ENCODE results near the gene TJP1.

TJP1 gene

DNA sequence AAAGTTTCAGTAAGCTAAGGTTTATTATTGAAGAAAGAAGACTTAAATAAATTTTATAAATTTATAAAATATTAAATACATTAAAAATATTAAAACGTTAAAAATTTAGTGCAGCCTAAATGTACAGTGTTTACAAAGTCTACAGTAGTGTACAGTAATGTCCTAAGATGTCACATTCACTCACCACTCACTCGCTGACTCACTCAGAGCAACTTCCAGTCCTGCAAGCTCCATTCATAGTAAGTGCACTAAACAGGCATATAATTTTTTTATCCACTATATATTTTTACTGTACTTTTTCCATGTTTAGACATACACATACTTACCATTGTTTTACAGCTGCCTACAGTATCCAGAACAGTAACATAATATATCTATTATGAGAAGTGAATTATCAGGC is 51.5 kb downstream of the TJP1 start:
- H3K9me3 ChIP-seq (ENCODE audit: insufficient read depth, low read length, severe bottlenecking): no peaks in the 10 kb centered on the region
- H2AFZ ChIP-seq (ENCODE audit: low read depth, low read length): no peak overlapping the region
- no peak overlapping the region for H3K4me2 ChIP-seq (ENCODE audit: insufficient read depth, low read length)
- H3K27ac ChIP-seq (ENCODE audit: low read length): no peak overlapping the region
- peaks cover 2% of the 10 kb centered on the region for H3K27me3 ChIP-seq (ENCODE audit: insufficient read depth, low read length, poor library complexity)
- H4K20me1 ChIP-seq (ENCODE audit: insufficient read depth, low read length): no peaks in the 10 kb centered on the region
- H3K9ac ChIP-seq (ENCODE audit: low read depth, low read length): no peak overlapping the region
- no peak for DNase-seq
- H3K4me1 ChIP-seq (ENCODE audit: insufficient read depth, low read length): no peaks in the 10 kb centered on the region
- no peaks in the 10 kb centered on the region for H3K36me3 ChIP-seq (ENCODE audit: insufficient read depth, low read length)
- H3K4me3 ChIP-seq (ENCODE audit: low read depth in 1 of 2, low read length in 2 of 2): no peak overlapping the region
- H3K79me2 ChIP-seq (ENCODE audit: insufficient read depth, low read length): no peaks in the 10 kb centered on the region
- ATAC-seq (ENCODE audit: insufficient read depth, low read depth): no peak
- no peak for TF ChIP-seq EZH2 (IDR thresholded peaks at IDR 0.05; ENCODE audit: borderline replicate concordance, low read depth, low read length, severe bottlenecking)
- TF ChIP-seq, protein P1, sequence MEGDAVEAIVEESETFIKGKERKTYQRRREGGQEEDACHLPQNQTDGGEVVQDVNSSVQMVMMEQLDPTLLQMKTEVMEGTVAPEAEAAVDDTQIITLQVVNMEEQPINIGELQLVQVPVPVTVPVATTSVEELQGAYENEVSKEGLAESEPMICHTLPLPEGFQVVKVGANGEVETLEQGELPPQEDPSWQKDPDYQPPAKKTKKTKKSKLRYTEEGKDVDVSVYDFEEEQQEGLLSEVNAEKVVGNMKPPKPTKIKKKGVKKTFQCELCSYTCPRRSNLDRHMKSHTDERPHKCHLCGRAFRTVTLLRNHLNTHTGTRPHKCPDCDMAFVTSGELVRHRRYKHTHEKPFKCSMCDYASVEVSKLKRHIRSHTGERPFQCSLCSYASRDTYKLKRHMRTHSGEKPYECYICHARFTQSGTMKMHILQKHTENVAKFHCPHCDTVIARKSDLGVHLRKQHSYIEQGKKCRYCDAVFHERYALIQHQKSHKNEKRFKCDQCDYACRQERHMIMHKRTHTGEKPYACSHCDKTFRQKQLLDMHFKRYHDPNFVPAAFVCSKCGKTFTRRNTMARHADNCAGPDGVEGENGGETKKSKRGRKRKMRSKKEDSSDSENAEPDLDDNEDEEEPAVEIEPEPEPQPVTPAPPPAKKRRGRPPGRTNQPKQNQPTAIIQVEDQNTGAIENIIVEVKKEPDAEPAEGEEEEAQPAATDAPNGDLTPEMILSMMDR (IDR thresholded peaks at IDR 0.05; ENCODE audit: borderline replicate concordance, extremely low read depth, low read length, poor library complexity, severe bottlenecking): no peak

DNA sequence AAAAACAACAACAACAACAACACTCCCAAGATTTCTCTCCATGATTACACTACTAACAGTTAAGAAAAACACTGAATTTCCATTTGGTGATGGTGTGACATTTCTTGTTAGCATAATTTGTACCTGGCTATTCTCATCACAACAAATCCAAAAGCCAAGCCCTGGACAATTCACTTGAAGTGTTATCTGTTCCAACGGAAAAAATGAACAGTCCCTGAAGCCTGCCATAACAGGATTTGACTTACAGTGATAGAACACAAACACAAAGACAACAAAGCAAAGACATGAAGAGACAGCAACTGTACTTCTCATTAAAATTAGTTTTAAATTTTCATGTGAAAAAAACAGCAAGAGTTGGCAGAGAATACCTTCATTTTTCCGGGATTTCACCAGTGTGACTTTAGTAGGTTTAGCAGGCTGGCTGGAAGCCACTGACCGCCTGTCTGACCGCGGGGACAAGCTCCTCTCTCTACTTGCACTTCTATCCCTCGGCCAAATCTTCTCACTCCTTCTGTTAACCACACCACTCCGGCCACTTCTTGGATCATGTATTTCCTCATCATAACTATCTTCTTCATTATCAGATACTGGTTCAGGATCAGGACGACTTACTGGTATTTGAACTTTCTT is 56.3 kb downstream of the TJP1 start:
- H3K4me1 ChIP-seq (ENCODE audit: insufficient read depth, low read length): no peaks in the 10 kb centered on the region
- H4K20me1 ChIP-seq (ENCODE audit: insufficient read depth, low read length): no peaks in the 10 kb centered on the region
- H3K4me2 ChIP-seq (ENCODE audit: insufficient read depth, low read length): no peak overlapping the region
- H3K9me3 ChIP-seq (ENCODE audit: insufficient read depth, low read length, severe bottlenecking): no peaks in the 10 kb centered on the region
- H3K36me3 ChIP-seq (ENCODE audit: insufficient read depth, low read length): no peaks in the 10 kb centered on the region
- TF ChIP-seq, protein P1 (IDR thresholded peaks at IDR 0.05; ENCODE audit: borderline replicate concordance, extremely low read depth, low read length, poor library complexity, severe bottlenecking): no peak
- TF ChIP-seq EZH2 (IDR thresholded peaks at IDR 0.05; ENCODE audit: borderline replicate concordance, low read depth, low read length, severe bottlenecking): no peak
- no peak overlapping the region for H3K27ac ChIP-seq (ENCODE audit: low read length)
- no peak overlapping the region for H2AFZ ChIP-seq (ENCODE audit: low read depth, low read length)
- no peak overlapping the region for H3K9ac ChIP-seq (ENCODE audit: low read depth, low read length)
- peaks cover 3% of the 10 kb centered on the region for H3K27me3 ChIP-seq (ENCODE audit: insufficient read depth, low read length, poor library complexity)
- no peaks in the 10 kb centered on the region for H3K79me2 ChIP-seq (ENCODE audit: insufficient read depth, low read length)
- ATAC-seq (ENCODE audit: insufficient read depth, low read depth): no peak
- no peak overlapping the region for H3K4me3 ChIP-seq (ENCODE audit: low read depth in 1 of 2, low read length in 2 of 2)
- DNase-seq: no peak

DNA sequence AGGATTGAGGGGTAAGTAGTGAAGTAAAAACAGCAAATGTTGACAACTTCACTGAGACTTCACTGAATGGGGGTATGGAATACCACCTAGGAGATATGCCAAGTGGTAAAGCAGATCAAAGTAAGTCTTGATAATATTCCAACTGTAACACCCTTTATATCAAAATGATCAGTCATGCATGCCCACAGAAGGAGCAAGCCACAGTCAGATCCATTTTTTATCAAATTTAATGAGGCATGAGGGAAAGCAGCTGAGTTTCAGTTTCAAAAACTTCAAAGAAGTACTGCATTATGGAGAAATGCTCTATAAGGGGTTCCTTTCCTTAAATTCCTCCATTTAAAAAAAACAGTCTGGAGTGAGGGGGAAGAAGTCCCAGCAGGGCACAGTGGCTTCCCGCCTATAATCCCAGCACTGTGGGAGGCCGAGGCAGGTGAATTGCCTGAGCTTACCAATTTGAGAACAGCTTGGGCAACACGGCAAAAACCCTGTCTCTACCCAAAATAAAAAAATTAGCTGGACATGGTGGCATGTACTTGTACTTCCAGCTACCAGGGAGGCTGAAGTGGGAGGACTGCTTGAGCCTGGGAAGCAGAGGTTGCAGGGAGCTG is 56.9 kb downstream of the TJP1 start:
- Histone ChIP-seq H3K9ac (ENCODE audit: low read depth, low read length) (no peak overlapping the region), H3K27me3 (ENCODE audit: insufficient read depth, low read length, poor library complexity) (peaks cover 3% of the 10 kb centered on the region), H4K20me1 (ENCODE audit: insufficient read depth, low read length) (no peaks in the 10 kb centered on the region), H3K36me3 (ENCODE audit: insufficient read depth, low read length) (no peaks in the 10 kb centered on the region), H3K4me1 (ENCODE audit: insufficient read depth, low read length) (no peaks in the 10 kb centered on the region), H3K79me2 (ENCODE audit: insufficient read depth, low read length) (no peaks in the 10 kb centered on the region), H3K27ac (ENCODE audit: low read length) (no peak overlapping the region), H3K9me3 (ENCODE audit: insufficient read depth, low read length, severe bottlenecking) (no peaks in the 10 kb centered on the region), H3K4me3 (ENCODE audit: low read depth in 1 of 2, low read length in 2 of 2) (no peak overlapping the region), H2AFZ (ENCODE audit: low read depth, low read length) (no peak overlapping the region), H3K4me2 (ENCODE audit: insufficient read depth, low read length) (no peak overlapping the region)
- ATAC-seq (ENCODE audit: insufficient read depth, low read depth) (no peak), DNase-seq (no peak)
- TF ChIP-seq, protein P1 (IDR thresholded peaks at IDR 0.05; ENCODE audit: borderline replicate concordance, extremely low read depth, low read length, poor library complexity, severe bottlenecking): no peak
- TF ChIP-seq EZH2 (IDR thresholded peaks at IDR 0.05; ENCODE audit: borderline replicate concordance, low read depth, low read length, severe bottlenecking): no peak

Measured in DND-41 (cell line).